Measurements from ENCODE around the gene ZBTB24. TPM values are rescaled to one million over a fixed set of nuclear protein-coding genes. Genes with fewer than 3 reads are reported as not detected.

Gene ZBTB24
- polyA plus RNA-seq, 3 donors: 12.4 to 17.4 (median 14.8) TPM

GRCh38 chr6:109429496-109429895 lies 53.5 kb downstream of the ZBTB24 start:
- DNase-seq: no peak

GRCh38 chr6:109428889-109429477 lies 54.0 kb downstream of the ZBTB24 start:
- DNase-seq: peak; percentile 39

- DNase-seq: no peak
Measured at GRCh38 chr6:109424946-109425345, 58.1 kb downstream of the ZBTB24 start.

GRCh38 chr6:109421184-109421583 lies 61.8 kb downstream of the ZBTB24 start:
- DNase-seq: no peak

- no peak for DNase-seq
Measured at GRCh38 chr6:109420751-109421150, 62.3 kb downstream of the ZBTB24 start.

GRCh38 chr6:109417646-109418045 lies 65.4 kb downstream of the ZBTB24 start:
- DNase-seq: no peak

Other genes with a start within 250 kb of the ZBTB24 start
- gene CD164, start 100.8 kb downstream of the ZBTB24 start, polyA plus RNA-seq (ENCODE audit: insufficient read length in 3 of 3): 100 to 1,000 TPM; 423 to 525 (median 512) TPM
- gene PPIL6, start 42.6 kb downstream of the ZBTB24 start, polyA plus RNA-seq (ENCODE audit: insufficient read length in 3 of 3): 10 to 100 TPM; 14.9 to 18.1 (median 15.5) TPM
- gene SMPD2, start 42.5 kb downstream of the ZBTB24 start, polyA plus RNA-seq (ENCODE audit: insufficient read length in 3 of 3): 10 to 100 TPM; 12.7 to 15.6 (median 15.3) TPM
- 10 to 100 TPM; 25.8 to 32.5 (median 32.4) TPM for gene MICAL1, start 27.4 kb downstream of the ZBTB24 start, polyA plus RNA-seq (ENCODE audit: insufficient read length in 3 of 3)
- 10 to 100 TPM; 11.4 to 15.3 (median 12.3) TPM for gene AK9, start 208.0 kb upstream of the ZBTB24 start, polyA plus RNA-seq (ENCODE audit: insufficient read length in 3 of 3)
- gene FIG4, start 208.1 kb upstream of the ZBTB24 start, polyA plus RNA-seq (ENCODE audit: insufficient read length in 3 of 3): 10 to 100 TPM; 22.8 to 27.0 (median 24.0) TPM